ENCODE measurements around the gene LRRC3.

Gene LRRC3

GRCh38 chr21:44455524-44456213 is 359 bp downstream of the LRRC3 start:
- TF ChIP-seq GATA2 (IDR thresholded peaks at IDR 0.05; ENCODE audit: low read depth, low read length) (no peak), GATA3 (IDR thresholded peaks at IDR 0.05; ENCODE audit: low read depth, low read length) (no peak)

GRCh38 chr21:44456214-44456914 is 1.1 kb downstream of the LRRC3 start:
- TF ChIP-seq GATA2 (IDR thresholded peaks at IDR 0.05; ENCODE audit: low read depth, low read length) = no peak
- TF ChIP-seq GATA3 (IDR thresholded peaks at IDR 0.05; ENCODE audit: low read depth, low read length) = no peak

DNA sequence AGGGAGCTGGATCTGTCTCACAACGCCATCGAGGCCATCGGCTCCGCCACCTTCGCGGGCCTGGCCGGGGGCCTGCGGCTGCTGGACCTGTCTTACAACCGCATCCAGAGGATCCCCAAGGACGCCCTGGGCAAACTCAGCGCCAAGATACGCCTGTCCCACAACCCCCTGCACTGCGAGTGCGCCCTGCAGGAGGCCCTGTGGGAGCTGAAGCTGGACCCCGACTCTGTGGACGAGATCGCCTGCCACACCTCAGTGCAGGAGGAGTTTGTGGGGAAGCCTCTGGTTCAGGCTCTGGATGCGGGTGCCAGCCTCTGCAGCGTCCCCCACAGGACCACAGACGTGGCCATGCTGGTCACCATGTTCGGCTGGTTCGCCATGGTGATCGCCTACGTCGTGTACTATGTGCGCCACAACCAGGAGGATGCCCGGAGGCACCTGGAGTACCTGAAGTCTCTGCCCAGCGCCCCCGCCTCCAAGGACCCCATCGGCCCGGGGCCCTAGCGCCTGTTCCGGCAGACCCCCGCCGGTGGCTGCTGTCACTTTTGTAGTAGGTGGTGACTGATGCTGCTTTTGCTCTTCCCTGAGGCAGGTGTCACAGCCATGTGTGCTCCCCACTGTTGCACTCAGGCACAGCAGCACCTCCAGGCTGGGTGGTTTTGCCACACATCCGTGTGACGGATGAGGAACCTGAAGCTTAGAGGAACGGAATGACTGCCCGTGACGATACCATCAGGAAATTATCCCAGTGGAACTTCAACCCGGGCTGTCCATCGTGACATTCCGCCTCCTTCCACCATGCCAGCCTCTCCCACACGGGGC is 1.8 kb downstream of the LRRC3 start:
- TF ChIP-seq GATA3 (IDR thresholded peaks at IDR 0.05; ENCODE audit: low read depth, low read length) = no peak
- no peak for TF ChIP-seq GATA2 (IDR thresholded peaks at IDR 0.05; ENCODE audit: low read depth, low read length)

DNA sequence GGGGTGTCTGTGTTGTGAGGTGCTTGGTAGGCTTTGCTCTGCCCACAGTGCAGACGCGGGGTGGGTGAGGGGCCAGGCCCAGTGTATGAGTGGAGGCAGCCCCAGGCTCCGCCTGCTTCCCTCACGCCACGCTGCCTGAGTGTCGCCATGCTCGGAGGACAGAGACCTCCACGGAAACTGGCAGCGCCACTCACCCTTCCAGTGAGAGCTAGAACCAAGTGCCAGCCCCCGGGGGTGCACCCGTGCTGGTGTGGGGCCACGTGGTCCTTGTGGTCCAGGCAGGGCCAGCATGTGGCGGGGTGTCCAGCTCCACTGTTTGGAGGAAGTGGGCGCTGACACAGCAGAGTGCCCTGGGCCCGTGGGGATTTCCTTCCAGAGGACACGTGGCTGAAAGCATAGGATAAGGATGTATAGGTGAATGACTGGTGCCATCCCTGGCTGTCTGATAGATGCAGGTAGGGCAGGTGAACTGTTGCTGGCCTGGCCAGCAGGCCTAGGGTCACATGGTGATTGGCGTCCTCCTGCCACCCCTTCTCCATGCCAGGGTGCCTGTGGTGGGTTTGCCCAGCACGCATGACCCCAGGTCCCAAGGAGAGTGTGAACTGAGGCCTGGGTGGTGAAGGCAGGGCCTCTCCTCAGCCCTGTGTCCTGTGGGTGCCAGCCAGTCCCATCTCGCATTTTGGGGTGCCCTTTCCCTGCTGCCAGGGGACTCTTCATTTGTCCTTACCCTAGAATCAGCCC is 3.8 kb downstream of the LRRC3 start:
- TF ChIP-seq GATA2 (IDR thresholded peaks at IDR 0.05; ENCODE audit: low read depth, low read length) (no peak), GATA3 (IDR thresholded peaks at IDR 0.05; ENCODE audit: low read depth, low read length) (no peak)

DNA sequence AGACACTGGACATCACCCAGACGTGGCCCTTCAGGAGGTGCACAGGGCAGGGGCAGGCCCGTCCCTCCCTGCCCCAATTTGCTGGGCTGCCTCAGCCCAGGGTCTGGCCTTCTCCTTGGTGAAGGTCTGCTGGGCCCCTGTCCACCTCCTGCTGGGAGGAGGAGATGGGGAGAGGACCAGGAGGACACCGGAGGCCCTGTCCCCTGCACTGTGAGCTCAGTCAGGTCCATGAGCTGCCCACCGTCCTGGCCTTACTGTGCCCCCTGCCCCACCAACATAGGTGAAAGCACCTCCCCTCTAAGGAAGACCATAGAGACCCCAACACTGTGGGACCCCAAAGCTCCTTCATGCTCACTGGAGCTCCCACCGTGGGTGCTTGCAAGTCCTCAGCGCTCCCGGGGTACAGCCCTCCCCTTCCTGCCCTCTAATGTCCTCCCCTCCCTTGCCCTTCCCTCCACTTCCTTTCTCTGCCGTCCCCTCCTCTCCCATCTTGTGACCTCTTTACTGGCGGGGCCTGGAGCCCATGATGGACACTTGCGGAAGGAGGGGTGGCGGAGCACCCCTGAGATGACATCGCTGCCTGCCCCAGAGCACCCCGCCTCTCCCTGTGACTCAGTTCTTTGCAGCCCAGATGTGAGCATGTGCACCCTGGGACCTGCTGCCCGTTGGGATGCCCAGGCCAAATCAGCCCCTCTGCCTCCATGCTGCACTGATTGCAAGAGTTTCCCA is 4.6 kb downstream of the LRRC3 start:
- TF ChIP-seq GATA2 (IDR thresholded peaks at IDR 0.05; ENCODE audit: low read depth, low read length) (no peak), GATA3 (IDR thresholded peaks at IDR 0.05; ENCODE audit: low read depth, low read length) (no peak)

GRCh38 chr21:44460441-44460755 is 5.1 kb downstream of the LRRC3 start:
- TF ChIP-seq GATA3 (IDR thresholded peaks at IDR 0.05; ENCODE audit: low read depth, low read length) (no peak), GATA2 (IDR thresholded peaks at IDR 0.05; ENCODE audit: low read depth, low read length) (no peak)

DNA sequence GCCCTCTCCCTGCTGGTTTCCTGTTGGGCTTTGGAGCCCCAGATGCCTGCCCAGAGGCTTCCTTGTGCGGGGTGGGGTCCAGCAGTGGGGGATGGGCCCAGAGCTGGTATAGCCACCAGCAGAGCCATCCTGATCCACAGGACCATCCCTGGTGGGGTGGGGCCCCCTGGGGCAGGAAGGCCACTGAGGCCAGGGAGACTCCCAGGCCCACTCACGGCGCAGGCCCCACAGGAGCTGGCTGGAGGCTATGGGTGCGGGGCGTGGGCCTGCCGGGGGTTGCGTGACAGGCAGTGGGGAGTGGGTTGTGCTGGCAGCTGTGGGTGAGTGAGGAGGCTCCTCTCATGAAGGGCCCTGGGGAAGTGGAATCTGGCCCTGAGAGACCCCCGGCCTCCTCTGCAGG is 5.7 kb downstream of the LRRC3 start:
- TF ChIP-seq GATA2 (IDR thresholded peaks at IDR 0.05; ENCODE audit: low read depth, low read length) (no peak), GATA3 (IDR thresholded peaks at IDR 0.05; ENCODE audit: low read depth, low read length) (no peak)

DNA sequence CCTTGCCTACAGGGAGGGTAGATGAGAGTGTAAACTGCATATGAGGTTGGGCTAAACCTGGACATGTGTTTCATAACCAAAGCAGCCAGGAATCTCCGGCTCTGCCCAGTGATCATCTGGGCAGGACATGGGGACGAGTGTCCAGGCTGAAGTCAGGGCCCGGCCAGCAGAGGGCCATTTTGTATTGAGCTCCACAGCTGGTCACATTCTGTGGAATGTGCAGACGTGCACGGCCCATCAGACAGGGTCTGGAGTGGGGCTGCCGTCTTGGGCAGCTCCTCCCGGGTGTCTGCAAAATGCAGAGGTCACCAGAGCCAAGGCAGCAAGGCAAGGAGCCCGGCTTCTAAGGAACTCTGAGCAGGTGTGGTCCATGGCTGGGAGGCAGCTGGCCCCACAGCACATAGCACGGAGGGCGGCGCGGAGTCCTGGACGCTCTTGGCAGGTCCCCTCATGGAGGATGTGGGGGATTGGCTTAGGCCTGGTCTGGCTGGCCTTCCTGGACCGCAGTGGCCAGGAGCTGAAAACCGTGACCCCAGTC is 6.2 kb downstream of the LRRC3 start:
- TF ChIP-seq GATA3 (IDR thresholded peaks at IDR 0.05; ENCODE audit: low read depth, low read length) (no peak), GATA2 (IDR thresholded peaks at IDR 0.05; ENCODE audit: low read depth, low read length) (no peak)

- TF ChIP-seq GATA3 (IDR thresholded peaks at IDR 0.05; ENCODE audit: low read depth, low read length) (no peak), GATA2 (IDR thresholded peaks at IDR 0.05; ENCODE audit: low read depth, low read length) (no peak)
These were observed 7.0 kb downstream of the LRRC3 start for GRCh38 chr21:44462086-44462833.

DNA sequence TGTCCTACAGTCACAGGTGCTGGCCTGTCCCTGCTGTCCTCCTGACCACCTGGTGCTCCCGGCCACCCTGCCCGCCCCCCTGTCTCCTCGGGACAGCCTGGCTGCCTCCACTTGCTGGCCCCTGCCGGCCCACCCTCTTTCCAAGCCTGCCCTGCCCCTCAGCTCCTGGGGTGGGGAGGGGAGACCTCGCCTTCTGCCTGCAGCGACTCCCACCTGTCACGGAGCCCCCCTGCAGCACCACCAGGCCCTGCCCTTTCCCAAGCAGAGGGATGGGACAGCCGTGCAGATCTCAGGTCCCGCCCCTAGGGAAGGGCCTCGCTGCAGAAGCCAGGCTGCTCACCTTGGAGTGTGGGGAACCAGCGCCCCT is 7.5 kb downstream of the LRRC3 start:
- TF ChIP-seq GATA3 (IDR thresholded peaks at IDR 0.05; ENCODE audit: low read depth, low read length) (no peak), GATA2 (IDR thresholded peaks at IDR 0.05; ENCODE audit: low read depth, low read length) (no peak)

DNA sequence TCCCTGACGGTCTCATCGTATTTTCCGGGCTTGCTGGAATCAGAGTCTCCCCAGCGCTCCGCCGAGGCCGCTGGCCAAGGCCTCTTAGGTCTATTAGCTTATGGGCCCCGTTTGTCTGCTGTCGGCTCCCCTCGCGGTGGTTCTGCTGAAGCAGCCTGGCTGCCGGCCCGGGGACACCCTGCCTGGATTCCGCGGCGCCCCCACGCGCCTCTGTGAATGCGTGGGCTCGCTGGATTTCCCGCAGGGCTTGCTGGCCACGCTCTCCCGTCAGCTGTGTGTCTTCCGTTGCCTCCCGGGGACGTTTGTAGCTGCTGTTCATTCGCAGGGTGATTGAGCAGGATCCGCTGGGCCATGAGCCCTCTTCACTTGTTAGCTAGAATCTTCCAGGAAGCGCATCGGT is 8.4 kb downstream of the LRRC3 start:
- no peak for TF ChIP-seq GATA3 (IDR thresholded peaks at IDR 0.05; ENCODE audit: low read depth, low read length)
- no peak for TF ChIP-seq GATA2 (IDR thresholded peaks at IDR 0.05; ENCODE audit: low read depth, low read length)

- TF ChIP-seq GATA2 (IDR thresholded peaks at IDR 0.05; ENCODE audit: low read depth, low read length) = no peak
- TF ChIP-seq GATA3 (IDR thresholded peaks at IDR 0.05; ENCODE audit: low read depth, low read length) = no peak
These were observed 9.0 kb downstream of the LRRC3 start for GRCh38 chr21:44464351-44464750.

Measured in SH-SY5Y (cell line).